G401 (cell line): ENCODE measurements around the gene UGT1A6. TPM values are rescaled to one million over a fixed set of nuclear protein-coding genes. Genes with fewer than 3 reads are reported as not detected.

Experiments
- DNase-seq: peaks from one replicate; pipeline ENCODE4 v3.0.0-alpha.2; 2015; ENCODE audit warnings: low spot score
- in situ Hi-C: cut with HindIII; loops from 2 replicates; pipeline ENCODE4 v1.10.0; 2016; ENCODE audit warnings: low sequenced_read_pairs, mixed read lengths
- total RNA-seq: library from RNA; depleted of rRNA; stranded (reverse); fragments of >200 nt; shearing (Covaris generic); gene quantifications from 2 replicates; pipeline ENCODE4 v1.2.3, GENCODE V29; 2014

UGT1A6 gene
- total RNA-seq, 1 experiment from 2014 or later = not detected

- in situ Hi-C loops = no loop called here
- no peak for DNase-seq
Measured at GRCh38 chr2:233756429-233757081, 63.9 kb downstream of the UGT1A6 start.

- in situ Hi-C loops = no loop called here
Measured at GRCh38 chr2:233758141-233758540, 65.5 kb downstream of the UGT1A6 start.

GRCh38 chr2:233758849-233759248 lies 66.2 kb downstream of the UGT1A6 start:
- in situ Hi-C loops = no loop called here
- no peak for DNase-seq

More at GRCh38 chr2:233758141-233758540, 65.5 kb downstream of the UGT1A6 start:
- no peak for DNase-seq

- in situ Hi-C loops = no loop called here
- no peak for DNase-seq
Measured at GRCh38 chr2:233760043-233760442, 67.4 kb downstream of the UGT1A6 start, which contains the start of gene UGT1A1. TSS of gene UGT1A1 (plus strand) at chr2:233760270. CDS start at chr2:233760288, 18 bp downstream.

- no peak for DNase-seq
- in situ Hi-C loops = no loop called here
Measured at GRCh38 chr2:233761040-233761769, 68.5 kb downstream of the UGT1A6 start.

- in situ Hi-C loops = no loop called here
- DNase-seq = no peak
Measured at GRCh38 chr2:233764264-233764663, 71.6 kb downstream of the UGT1A6 start.

- no peak for DNase-seq
- in situ Hi-C loops = no loop called here
Measured at GRCh38 chr2:233764761-233765160, 72.1 kb downstream of the UGT1A6 start.

- no peak for DNase-seq
- in situ Hi-C loops = no loop called here
Measured at GRCh38 chr2:233766416-233766815, 73.7 kb downstream of the UGT1A6 start.

GRCh38 chr2:233768076-233768475 lies 75.4 kb downstream of the UGT1A6 start:
- in situ Hi-C loops = no loop called here
- no peak for DNase-seq

GRCh38 chr2:233769260-233769659 lies 76.6 kb downstream of the UGT1A6 start:
- no peak for DNase-seq
- in situ Hi-C loops = no loop called here

- in situ Hi-C loops = no loop called here
- DNase-seq = no peak
Measured at GRCh38 chr2:233772153-233772552, 79.5 kb downstream of the UGT1A6 start.

GRCh38 chr2:233772583-233772982 lies 79.9 kb downstream of the UGT1A6 start:
- DNase-seq = no peak
- in situ Hi-C loops = no loop called here

GRCh38 chr2:233773854-233774253 lies 81.2 kb downstream of the UGT1A6 start:
- DNase-seq = no peak
- in situ Hi-C loops = no loop called here

GRCh38 chr2:233775414-233775813 lies 82.7 kb downstream of the UGT1A6 start:
- no peak for DNase-seq
- in situ Hi-C loops = no loop called here

GRCh38 chr2:233778030-233778429 lies 85.3 kb downstream of the UGT1A6 start, which contains the start of gene MROH2A:
TSS of gene MROH2A (plus strand) at chr2:233778330. CDS start at chr2:233779359, 1,029 bp downstream.
- in situ Hi-C loops = no loop called here
- DNase-seq = no peak

- DNase-seq = no peak
- in situ Hi-C loops = no loop called here
Measured at GRCh38 chr2:233779722-233780121, 87.0 kb downstream of the UGT1A6 start.

- no peak for DNase-seq
- in situ Hi-C loops = no loop called here
Measured at GRCh38 chr2:233780771-233781170, 88.1 kb downstream of the UGT1A6 start.

- no peak for DNase-seq
- in situ Hi-C loops = no loop called here
Measured at GRCh38 chr2:233789554-233789953, 96.9 kb downstream of the UGT1A6 start.

GRCh38 chr2:233791151-233791882 lies 98.6 kb downstream of the UGT1A6 start:
- no peak for DNase-seq
- in situ Hi-C loops = no loop called here

GRCh38 chr2:233791883-233792329 lies 99.2 kb downstream of the UGT1A6 start:
- in situ Hi-C loops = no loop called here
- no peak for DNase-seq
